OCI-LY7 (cell line): ENCODE measurements around the gene TRERF1.

Source experiments
- CTCF ChIP-seq: fragments of 200-600 bp; sonication (generic); conservative IDR thresholded peaks from 2 replicates; pipeline ENCODE4 v1.5.1; 2014; ENCODE audit warnings: mild to moderate bottlenecking, antibody characterized with exemption, low read length, moderate library complexity, mixed read lengths
- EZH2phosphoT487 ChIP-seq: fragments of 200-600 bp; sonication (generic); IDR thresholded peaks from 2 replicates; pipeline ENCODE4 v1.6.1; 2018; ENCODE audit warnings: low read depth, borderline replicate concordance, mild to moderate bottlenecking, mixed run types, antibody characterized with exemption, low read length, moderate library complexity, mixed read lengths

- TF ChIP-seq CTCF (no peak), EZH2phosphoT487 (no peak)
These were observed 47.2 kb downstream of the TRERF1 start for GRCh38 chr6:42404484-42404883.
